SIG-M5 (cell line): Measurements from ENCODE around the gene OTOP2.

Experiments used
- DNase-seq: peaks from one replicate; lab custom pipeline; 2025; lab: John Stamatoyannopoulos, UW

The OTOP2 gene

GRCh38 chr17:74923538-74924249 is 379 bp upstream of the OTOP2 start:
- DNase-seq = no peak

- no peak for DNase-seq
Observed at GRCh38 chr17:74925242-74925641, 1.2 kb downstream of the OTOP2 start.

GRCh38 chr17:74928786-74929185 is 4.7 kb downstream of the OTOP2 start:
- DNase-seq = no peak

GRCh38 chr17:74930535-74931036 is 6.5 kb downstream of the OTOP2 start:
- DNase-seq = no peak

- DNase-seq = no peak
Observed at GRCh38 chr17:74935048-74935447, 11.0 kb downstream of the OTOP2 start.

- DNase-seq = no peak
Observed at GRCh38 chr17:74935585-74936469, 11.8 kb downstream of the OTOP2 start, which contains the start of gene OTOP3. Gene OTOP3, plus strand, starts transcription at chr17:74935898. Its CDS starts 24 bp downstream, at chr17:74935922.

GRCh38 chr17:74936470-74936799 is 12.4 kb downstream of the OTOP2 start:
- DNase-seq = no peak

GRCh38 chr17:74937064-74938051 is 13.3 kb downstream of the OTOP2 start:
- DNase-seq = no peak

- DNase-seq = no peak
Observed at GRCh38 chr17:74938194-74938950, 14.3 kb downstream of the OTOP2 start.

- DNase-seq = no peak
Observed at GRCh38 chr17:74939534-74939933, 15.5 kb downstream of the OTOP2 start.

GRCh38 chr17:74941128-74941725 is 17.2 kb downstream of the OTOP2 start:
- DNase-seq = no peak

GRCh38 chr17:74943808-74944522 is 19.9 kb downstream of the OTOP2 start:
- DNase-seq = no peak

- no peak for DNase-seq
Observed at GRCh38 chr17:74945543-74945942, 21.5 kb downstream of the OTOP2 start.

- no peak for DNase-seq
Observed at GRCh38 chr17:74946641-74947040, 22.6 kb downstream of the OTOP2 start.

- DNase-seq = no peak
Observed at GRCh38 chr17:74947041-74947754, 23.1 kb downstream of the OTOP2 start.

GRCh38 chr17:74949455-74950115 is 25.5 kb downstream of the OTOP2 start:
- no peak for DNase-seq

GRCh38 chr17:74950207-74950606 is 26.1 kb downstream of the OTOP2 start:
- DNase-seq = no peak

GRCh38 chr17:74951065-74951464 is 27.0 kb downstream of the OTOP2 start:
- DNase-seq = no peak
